H1 (cell line): Measurements from ENCODE around the gene NOB1. TPM values are rescaled to one million over a fixed set of nuclear protein-coding genes. Genes with fewer than 3 reads are reported as not detected.
"Not testable (repeated sequence)": the region's sequence is repeated elsewhere in the genome, so short reads cannot be mapped to it uniquely, and the experiment has no call there.

Experiments used
- CTCF ChIA-PET: fragments of 300-600 bp; sonication (Branson Sonifier 250); formaldehyde crosslinking; loops from one replicate; lab custom pipeline; 2021; ENCODE audit not compliant: partially characterized antibody; lab: Charles Lee
- POLR2A ChIA-PET: fragments of 300-600 bp; sonication (Branson Sonifier 250); formaldehyde crosslinking; loops from one replicate; lab custom pipeline; 2021; ENCODE audit warnings: inconsistent platforms; ENCODE audit not compliant: partially characterized antibody; lab: Charles Lee
- DNase-seq, 2 experiments: peaks; one replicate each; pipeline versions ENCODE4 v3.0.0 to v3.0.0-alpha.2; 2010 to 2022; ENCODE audit warnings: low spot score in 2 of 2, low read depth in 1 of 2, mixed read lengths in 1 of 2
- FAIRE-seq: peaks from 2 replicates; lab custom pipeline; 2011; peaks lifted over from hg19 to GRCh38; lab: Jason Lieb, UNC
- H2AFZ ChIP-seq: 2 replicates; pipeline ENCODE4 v1.8.1; 2012; ENCODE audit warnings: low read length, inconsistent platforms
- H2AK5ac ChIP-seq: 2 replicates; pipeline ENCODE4 v1.6.1; 2013; ENCODE audit warnings: low read depth, low read length
- H2BK120ac ChIP-seq: replicated peaks from 2 replicates; pipeline ENCODE3; 2013; ENCODE audit warnings: low read depth, low read length, inconsistent platforms
- H2BK12ac ChIP-seq: 2 replicates; pipeline ENCODE4 v1.6.1; 2013; ENCODE audit warnings: low read depth, low read length
- H2BK15ac ChIP-seq: 2 replicates; pipeline ENCODE4 v1.6.1; 2013; ENCODE audit warnings: low read length
- H2BK20ac ChIP-seq: 2 replicates; pipeline ENCODE4 v1.6.1; 2013; ENCODE audit warnings: low read length
- H2BK5ac ChIP-seq: 2 replicates; pipeline ENCODE4 v1.6.1; 2013; ENCODE audit warnings: low read depth, low read length
- H3K14ac ChIP-seq: 2 replicates; pipeline ENCODE4 v1.6.1; 2013; ENCODE audit warnings: inconsistent platforms; ENCODE audit not compliant: insufficient read length
- H3K18ac ChIP-seq: 2 replicates; pipeline ENCODE4 v1.6.1; 2013; ENCODE audit warnings: low read length; ENCODE audit errors: extremely low read depth
- H3K23ac ChIP-seq: 2 replicates; pipeline ENCODE4 v1.6.1; 2013; ENCODE audit warnings: inconsistent platforms; ENCODE audit not compliant: insufficient read length
- H3K23me2 ChIP-seq: 2 replicates; pipeline ENCODE4 v1.6.1; 2013; ENCODE audit warnings: low read depth, low read length
- H3K27ac ChIP-seq: 2 replicates; pipeline ENCODE4 v1.6.1; 2011; ENCODE audit warnings: low read depth, low read length, inconsistent platforms
- H3K27me3 ChIP-seq, 4 experiments: replicated peaks in 1 of 4; 1 replicate in 1 of 4; 2 replicates in 3 of 4; pipeline versions ENCODE4 v1.6.1 to v1.8.1; 2011 to 2013; ENCODE audit warnings: low read length in 3 of 4, mild to moderate bottlenecking in 3 of 4, inconsistent platforms in 2 of 4, mixed read lengths in 2 of 4, moderate library complexity in 1 of 4; ENCODE audit not compliant: control insufficient read depth in 3 of 4, insufficient read depth in 3 of 4; ENCODE audit errors: extremely low read depth in 1 of 4
- H3K36me3 ChIP-seq, 4 experiments: 2 replicates each; pipeline versions ENCODE4 v1.6.1 to v1.8.1; 2011 to 2013; ENCODE audit warnings: mild to moderate bottlenecking in 4 of 4, low read length in 3 of 4, moderate library complexity in 2 of 4, control low read depth in 1 of 4, inconsistent platforms in 1 of 4; ENCODE audit not compliant: insufficient read depth in 4 of 4, control insufficient read depth in 2 of 4
- H3K4ac ChIP-seq: replicated peaks from 2 replicates; pipeline ENCODE3; 2013; ENCODE audit warnings: low read length, low read depth, mixed read lengths, inconsistent platforms; ENCODE audit not compliant: insufficient read length
- H3K4me1 ChIP-seq, 4 experiments: replicated peaks in 1 of 4; 1 replicate in 1 of 4; 2 replicates in 3 of 4; pipeline versions ENCODE4 v1.6.1 to v1.8.1; 2011 to 2013; ENCODE audit warnings: low read length in 3 of 4, inconsistent platforms in 2 of 4, mixed read lengths in 1 of 4; ENCODE audit not compliant: insufficient read depth in 4 of 4, control insufficient read depth in 3 of 4
- H3K4me2 ChIP-seq, 2 experiments: 2 replicates each; pipeline versions ENCODE4 v1.6.1 to v1.8.1; 2011 to 2013; ENCODE audit warnings: low read depth in 2 of 2, low read length in 2 of 2, control low read depth in 1 of 2, inconsistent platforms in 1 of 2, mild to moderate bottlenecking in 1 of 2; ENCODE audit not compliant: insufficient read depth in 1 of 2
- H3K4me3 ChIP-seq, 4 experiments: fragments of 200-600, 300-600 bp in 1 of 4; sonication (generic), shearing (Covaris generic), sonication (Bioruptor Twin) in 1 of 4; 2 replicates each; pipeline versions ENCODE4 v1.5.1 to v1.8.1; 2011 to 2016; ENCODE audit warnings: low read length in 4 of 4, low read depth in 3 of 4, control low read depth in 2 of 4, inconsistent platforms in 2 of 4, mild to moderate bottlenecking in 2 of 4, mixed read lengths in 1 of 4, moderate library complexity in 1 of 4; ENCODE audit not compliant: insufficient read depth in 2 of 4; ENCODE audit errors: extremely low read depth in 1 of 4
- H3K56ac ChIP-seq: replicated peaks from 2 replicates; pipeline ENCODE3; 2013; ENCODE audit warnings: low read depth, mild to moderate bottlenecking, mixed read lengths, low read length, inconsistent platforms; ENCODE audit not compliant: insufficient read length
- H3K79me1 ChIP-seq: 2 replicates; pipeline ENCODE4 v1.6.1; 2013; ENCODE audit warnings: low read depth, low read length, control low read depth
- H3K79me2 ChIP-seq, 2 experiments: 2 replicates each; pipeline versions ENCODE4 v1.6.1 to v1.8.1; 2012 to 2013; ENCODE audit warnings: low read length in 2 of 2, mild to moderate bottlenecking in 2 of 2, inconsistent platforms in 1 of 2; ENCODE audit not compliant: insufficient read depth in 2 of 2, control insufficient read depth in 1 of 2
- H3K9ac ChIP-seq, 4 experiments: replicated peaks in 1 of 4; 1 replicate in 1 of 4; 2 replicates in 3 of 4; pipeline versions ENCODE4 v1.6.1 to v1.8.1; 2011 to 2013; ENCODE audit warnings: low read depth in 3 of 4, low read length in 3 of 4, control low read depth in 2 of 4, mild to moderate bottlenecking in 2 of 4, moderate library complexity in 2 of 4, inconsistent platforms in 1 of 4; ENCODE audit errors: extremely low read depth in 1 of 4
- H3K9me3 ChIP-seq, 2 experiments: 2 replicates each; pipeline versions ENCODE4 v1.6.1 to v1.8.1; 2012 to 2013; ENCODE audit warnings: mild to moderate bottlenecking in 2 of 2, moderate library complexity in 2 of 2, control low read depth in 1 of 2, inconsistent platforms in 1 of 2, low read depth in 1 of 2, low read length in 1 of 2, mixed read lengths in 1 of 2; ENCODE audit not compliant: insufficient read depth in 2 of 2
- H4K20me1 ChIP-seq, 2 experiments: replicated peaks in 1 of 2; 2 replicates each; pipeline versions ENCODE3 to v1.8.1; 2011 to 2013; ENCODE audit warnings: inconsistent platforms in 2 of 2, low read length in 2 of 2, mild to moderate bottlenecking in 1 of 2; ENCODE audit not compliant: insufficient read depth in 2 of 2, control insufficient read depth in 1 of 2
- H4K5ac ChIP-seq: 2 replicates; pipeline ENCODE4 v1.6.1; 2013; ENCODE audit warnings: low read length, low read depth, mixed read lengths, inconsistent platforms; ENCODE audit not compliant: insufficient read length
- H4K8ac ChIP-seq: 2 replicates; pipeline ENCODE4 v1.8.0; 2013; ENCODE audit warnings: mild to moderate bottlenecking, moderate library complexity, low read length, inconsistent platforms; ENCODE audit not compliant: insufficient read depth; ENCODE audit errors: extremely low read depth
- H4K91ac ChIP-seq: replicated peaks from 2 replicates; pipeline ENCODE3; 2013; ENCODE audit warnings: low read length, mixed read lengths, inconsistent platforms; ENCODE audit not compliant: insufficient read length
- EP300 ChIP-seq, 2 experiments: IDR thresholded peaks; 1 replicate in 1 of 2; 2 replicates in 1 of 2; pipeline ENCODE4 v1.6.1; 2011 to 2012; ENCODE audit warnings: low read depth in 2 of 2, low read length in 2 of 2, mild to moderate bottlenecking in 2 of 2, borderline replicate concordance in 1 of 2, inconsistent platforms in 1 of 2, moderate library complexity in 1 of 2
- WGBS, 2 experiments: shearing (Covaris generic) in 1 of 2; methylation state at CpG; one replicate each; pipeline versions ENCODE4 v1.1.6 to v1.1.7; 2013 to 2015; ENCODE audit warnings: low lambda C conversion rate in 2 of 2, mixed read lengths in 2 of 2, inconsistent platforms in 1 of 2, low coverage in 1 of 2, missing lambda C conversion rate in 1 of 2; ENCODE audit not compliant: insufficient replicate concordance in 2 of 2, insufficient coverage in 1 of 2, insufficient read length in 1 of 2; ENCODE audit errors: extremely low coverage in 1 of 2, missing lambda C conversion rate in 1 of 2; 5-methylcytosine and 5-hydroxymethylcytosine counted together
- polyA plus RNA-seq, 7 experiments: library from polyadenylated mRNA; depleted of rRNA in 3 of 7; stranded (reverse) in 5 of 7; unstranded in 2 of 7; fragments of >200 nt in 5 of 7; fragments of 200-250 nt in 2 of 7; gene quantifications; 1 replicate in 5 of 7; 2 replicates in 1 of 7; 4 replicates in 1 of 7; pipeline versions ENCODE4 v1.2.1 to v1.2.3, GENCODE V29; 2011 to 2013; ENCODE audit warnings: missing spikeins in 2 of 7, mixed read lengths in 2 of 7
- total RNA-seq: library from RNA; stranded (reverse); fragmentation: NEBNext Ultra II Directional; extraction: Animal tissue kit (Norgen Biotek cat#: 25700); gene quantifications from 2 replicates; pipeline ENCODE4 v1.2.1, GENCODE V29; 2021

Gene NOB1
- total and polyA plus RNA-seq, 2 of the 8 experiments (the other 6 are each of a cell fraction or from before 2014, with no cell fraction given): 88.2 to 108 TPM

- 0 out of 3 replicates have a peak, but pooled peaks of 1 of the 2 experiments have one; percentile 76 for TF ChIP-seq EP300 (IDR thresholded peaks at IDR 0.05; ENCODE audit: borderline replicate concordance in 1 of 2, low read depth in 2 of 2, low read length in 2 of 2)
Observed at GRCh38 chr16:69761983-69762813, 7.5 kb upstream of the NOB1 start, which contains the start of gene WWP2 (continued).

- not testable (repeated sequence) for H3K36me3 ChIP-seq, H2BK120ac ChIP-seq, H2BK15ac ChIP-seq, H3K4ac ChIP-seq, H3K27me3 ChIP-seq, H3K9me3 ChIP-seq, H2BK12ac ChIP-seq, H3K79me1 ChIP-seq, DNase-seq, H3K4me1 ChIP-seq, H4K20me1 ChIP-seq, H2BK5ac ChIP-seq, H3K56ac ChIP-seq, H3K4me3 ChIP-seq, H3K9ac ChIP-seq, H3K4me2 ChIP-seq, H3K23me2 ChIP-seq, H3K18ac ChIP-seq, H2BK20ac ChIP-seq, H3K27ac ChIP-seq, H3K23ac ChIP-seq, H2AK5ac ChIP-seq, H4K91ac ChIP-seq, H3K14ac ChIP-seq, FAIRE-seq, H4K5ac ChIP-seq, H4K8ac ChIP-seq
- H3K79me2 ChIP-seq: peaks cover 14 to 23% of the 10 kb centered on the region in 2 experiments
- POLR2A ChIA-PET: interaction anchor here (0.6 to 1.2 kb wide), 2 partner anchors 15 to 37 kb away, joined by 3 read pairs; no protein-coding TSS in a partner anchor
- H2AFZ ChIP-seq: 0 out of 2 replicates have a peak overlapping the region, but pooled peaks have one; percentile 59
- CTCF ChIA-PET: interaction anchor here (1.4 kb wide), 1 partner anchor 8 kb away, joined by 4 read pairs; no protein-coding TSS in a partner anchor
- 88% methylated on average over 13 of the region's 13 CpGs; no CpG with 5 or more reads in 1 of the 2 experiments for WGBS, 2 experiments
Observed at GRCh38 chr16:69757375-69757774, 2.6 kb upstream of the NOB1 start.
